HepG2 (cell line): ENCODE results near the gene CNTNAP1. TPM values are rescaled to one million over a fixed set of nuclear protein-coding genes. Genes with fewer than 3 reads are reported as not detected.

ENCODE experiments used
- ARHGAP35 ChIP-seq: sonication (generic); formaldehyde crosslinking; IDR thresholded peaks from 2 replicates; pipeline ENCODE4 v1.9.0; 2022; ENCODE audit warnings: mild to moderate bottlenecking, inconsistent platforms, moderate library complexity, missing genetic modification reagents, borderline replicate concordance
- CBFB ChIP-seq: sonication (generic); formaldehyde crosslinking; IDR thresholded peaks from 2 replicates; pipeline ENCODE4 v1.4.0; 2020; ENCODE audit warnings: missing genetic modification reagents
- DR1 ChIP-seq: sonication (generic); formaldehyde crosslinking; IDR thresholded peaks from 2 replicates; pipeline ENCODE4 v1.8.0; 2021; ENCODE audit warnings: mild to moderate bottlenecking, missing genetic modification reagents, inconsistent platforms
- ELF4 ChIP-seq: sonication (generic); formaldehyde crosslinking; IDR thresholded peaks from 2 replicates; pipeline ENCODE4 v1.5.0; 2020; ENCODE audit warnings: missing genetic modification reagents, mild to moderate bottlenecking, moderate library complexity, borderline replicate concordance
- ETV6 ChIP-seq: sonication (generic); formaldehyde crosslinking; conservative IDR thresholded peaks from 2 replicates; pipeline ENCODE4 v1.4.0; 2020; ENCODE audit warnings: missing genetic modification reagents
- IRF2 ChIP-seq: IDR thresholded peaks from 2 replicates; pipeline ENCODE4 v1.6.1; 2018; ENCODE audit warnings: missing genetic modification reagents, missing compliant biosample characterization
- ISL2 ChIP-seq: sonication (generic); formaldehyde crosslinking; IDR thresholded peaks from 2 replicates; pipeline ENCODE4 v1.5.0; 2020; ENCODE audit warnings: missing genetic modification reagents
- ISX ChIP-seq: sonication (generic); formaldehyde crosslinking; conservative IDR thresholded peaks from 2 replicates; pipeline ENCODE4 v1.5.0; 2020; ENCODE audit warnings: missing genetic modification reagents
- RBM22 ChIP-seq: fragments of 200-400 bp; formaldehyde crosslinking; optimal IDR thresholded peaks from 2 replicates; pipeline ENCODE3; 2017; ENCODE audit warnings: mild to moderate bottlenecking, low read length, moderate library complexity
- SKI ChIP-seq: fragments of 450-650 bp; IDR thresholded peaks from one replicate; pipeline ENCODE4 v1.6.1; 2018; ENCODE audit warnings: mild to moderate bottlenecking; ENCODE audit not compliant: partially characterized antibody
- SOX13 ChIP-seq, 3 experiments: fragments of 450-650 bp in 1 of 3; sonication (generic) in 1 of 3; formaldehyde crosslinking in 1 of 3; IDR thresholded peaks in 2 of 3; conservative IDR thresholded peaks in 1 of 3; 2 replicates each; pipeline versions ENCODE4 v1.5.0 to v1.6.1; 2016 to 2020; ENCODE audit warnings: antibody characterized with exemption in 1 of 3, mild to moderate bottlenecking in 1 of 3, missing compliant biosample characterization in 1 of 3, missing genetic modification reagents in 1 of 3, moderate library complexity in 1 of 3
- SP2 ChIP-seq: sonication (generic); formaldehyde crosslinking; IDR thresholded peaks from 2 replicates; pipeline ENCODE4 v1.5.1; 2020; ENCODE audit warnings: mild to moderate bottlenecking, missing genetic modification reagents
- ZBTB42 ChIP-seq: sonication (generic); formaldehyde crosslinking; IDR thresholded peaks from 2 replicates; pipeline ENCODE4 v1.5.0; 2020; ENCODE audit warnings: mild to moderate bottlenecking, missing genetic modification reagents
- ZKSCAN5 ChIP-seq: sonication (generic); formaldehyde crosslinking; IDR thresholded peaks from 2 replicates; pipeline ENCODE4 v1.5.1; 2020; ENCODE audit warnings: mild to moderate bottlenecking, missing genetic modification reagents
- ZNF224 ChIP-seq: sonication (generic); formaldehyde crosslinking; IDR thresholded peaks from 2 replicates; pipeline ENCODE4 v1.5.0; 2020; ENCODE audit warnings: mild to moderate bottlenecking, missing genetic modification reagents
- ZNF24 ChIP-seq: fragments of 450-650 bp; IDR thresholded peaks from 2 replicates; pipeline ENCODE4 v1.6.1; 2017; ENCODE audit warnings: antibody characterized with exemption, mild to moderate bottlenecking
- ZNF557 ChIP-seq: sonication (generic); formaldehyde crosslinking; IDR thresholded peaks from 2 replicates; pipeline ENCODE4 v1.4.0; 2020; ENCODE audit warnings: missing genetic modification reagents
- ZNF782 ChIP-seq: sonication (generic); formaldehyde crosslinking; IDR thresholded peaks from 2 replicates; pipeline ENCODE4 v1.4.0; 2020; ENCODE audit warnings: missing genetic modification reagents, mild to moderate bottlenecking, borderline replicate concordance
- polyA plus RNA-seq, 8 experiments: library from polyadenylated mRNA; depleted of rRNA in 3 of 8; stranded (reverse) in 7 of 8; unstranded in 1 of 8; fragments of >200 nt; fragmentation: Illumina TruSeq in 4 of 8; extraction: Trizol in 4 of 8; gene quantifications; 2 replicates each; pipeline versions ENCODE4 v1.2.1 to v1.2.3, GENCODE V29; 2011 to 2016; ENCODE audit warnings: low read depth in 4 of 8, missing spikeins in 1 of 8, mixed read lengths in 1 of 8; ENCODE audit not compliant: insufficient read depth in 1 of 8
- total RNA-seq, 5 experiments: library from RNA; depleted of rRNA; stranded (reverse); fragments of >200 nt; fragmentation: Illumina TruSeq; extraction: Trizol; gene quantifications; 2 replicates each; pipeline ENCODE4 v1.2.3, GENCODE V29; 2016; ENCODE audit warnings: low read depth in 1 of 5
- TF ChIP-seq, protein P1 (sequence below): sonication (generic); formaldehyde crosslinking; IDR thresholded peaks from 2 replicates; pipeline ENCODE4 v1.5.0; 2020; ENCODE audit warnings: mild to moderate bottlenecking, low read depth, missing genetic modification reagents, borderline replicate concordance
- TF ChIP-seq, protein P2 (sequence below): sonication (generic); formaldehyde crosslinking; IDR thresholded peaks from 2 replicates; pipeline ENCODE4 v1.5.1; 2020; ENCODE audit warnings: mild to moderate bottlenecking, missing genetic modification reagents, borderline replicate concordance
- TF ChIP-seq, protein P3 (sequence below): sonication (generic); formaldehyde crosslinking; IDR thresholded peaks from 2 replicates; pipeline ENCODE4 v1.4.0; 2020; ENCODE audit warnings: mild to moderate bottlenecking, missing genetic modification reagents
- TF ChIP-seq, protein P4 (sequence below): sonication (generic); formaldehyde crosslinking; IDR thresholded peaks from 2 replicates; pipeline ENCODE4 v1.9.0; 2022; ENCODE audit warnings: missing genetic modification reagents, mild to moderate bottlenecking, borderline replicate concordance
- TF ChIP-seq, protein P5 (sequence below): IDR thresholded peaks from 2 replicates; pipeline ENCODE4 v1.6.1; 2016

Gene CNTNAP1
- total and polyA plus RNA-seq, 2 of the 13 experiments (the other 11 are each of a cell fraction or from before 2014, with no cell fraction given), result 4.5 to 7.7 TPM

DNA sequence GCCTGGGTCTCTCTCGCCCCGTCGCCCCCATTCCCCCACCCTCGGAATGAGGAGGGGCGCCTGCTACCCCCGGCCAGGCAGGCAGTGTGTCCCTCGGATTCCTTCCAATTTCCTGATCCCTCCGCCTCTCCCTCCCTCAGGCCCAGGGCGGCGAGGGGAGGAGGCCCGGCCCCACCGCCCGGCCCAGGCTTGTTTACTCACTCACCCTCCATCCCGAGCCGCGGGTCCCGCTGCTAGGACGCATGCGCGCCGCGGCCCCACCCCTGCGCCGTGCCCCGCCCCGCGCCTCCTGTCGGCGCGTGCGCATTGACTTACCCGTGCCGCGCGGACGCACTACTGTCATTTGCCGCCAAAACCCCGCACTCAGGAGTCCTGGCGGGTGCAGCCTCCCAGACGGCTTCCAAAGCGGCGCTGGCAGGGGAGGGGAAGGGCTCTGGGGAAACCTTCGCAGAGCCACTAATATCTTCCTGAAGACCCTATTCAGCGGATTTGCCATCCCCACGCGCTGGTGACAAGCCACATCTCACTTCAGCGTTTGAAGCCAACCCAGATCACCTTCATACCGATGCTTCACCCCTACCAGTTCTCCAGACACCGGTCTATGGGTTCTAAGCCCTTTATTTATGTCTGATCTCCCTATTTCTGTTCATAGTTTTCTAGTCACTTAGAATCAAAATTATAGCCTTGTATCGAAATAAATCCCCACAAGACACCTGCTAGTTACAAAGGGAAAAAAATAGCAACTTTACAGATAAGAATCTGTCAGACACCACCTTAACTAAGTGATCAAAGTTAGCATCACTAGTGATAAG is 62.7 kb downstream of the CNTNAP1 start, which contains the start of gene EZH1 (continued):
- TF ChIP-seq, protein P1, sequence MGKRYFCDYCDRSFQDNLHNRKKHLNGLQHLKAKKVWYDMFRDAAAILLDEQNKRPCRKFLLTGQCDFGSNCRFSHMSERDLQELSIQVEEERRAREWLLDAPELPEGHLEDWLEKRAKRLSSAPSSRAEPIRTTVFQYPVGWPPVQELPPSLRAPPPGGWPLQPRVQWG (CRISPR knock-in tag), result no peak
- TF ChIP-seq IRF2 (CRISPR knock-in tag) (peak; percentile 39; the same call in 1 of the 2 replicates), SOX13 (IDR thresholded peaks at IDR 0.05) (no peak), SOX13 (CRISPR knock-in tag; conservative IDR thresholded peaks at IDR 0.05 in 1 of 2, IDR thresholded peaks at IDR 0.05 in 1 of 2) (no peak), ZBTB42 (CRISPR knock-in tag) (peak; percentile 71; the same call in 1 of the 2 replicates), CBFB (CRISPR knock-in tag) (peak; percentile 65; the same call in 1 of the 2 replicates), ZNF782 (CRISPR knock-in tag) (peak; percentile 60), ETV6 (CRISPR knock-in tag) (peak; percentile 81), ELF4 (CRISPR knock-in tag) (no peak), ZNF224 (CRISPR knock-in tag) (peak; percentile 90; the same call in 1 of the 2 replicates), ZNF557 (0 out of 2 replicates have a peak, but pooled peaks have one; percentile 95), SP2 (CRISPR knock-in tag) (peak; percentile 53; the same call in 1 of the 2 replicates), ISX (CRISPR knock-in tag) (peak; percentile 64; the same call in 1 of the 2 replicates), ISL2 (0 out of 2 replicates have a peak, but pooled peaks have one; percentile 61), SKI (peak; percentile 16), ZNF24 (no peak), ZKSCAN5 (no peak), RBM22 (no peak), ARHGAP35 (CRISPR knock-in tag) (peak; percentile 93), DR1 (CRISPR knock-in tag) (peak; percentile 58)
- TF ChIP-seq, protein P2, sequence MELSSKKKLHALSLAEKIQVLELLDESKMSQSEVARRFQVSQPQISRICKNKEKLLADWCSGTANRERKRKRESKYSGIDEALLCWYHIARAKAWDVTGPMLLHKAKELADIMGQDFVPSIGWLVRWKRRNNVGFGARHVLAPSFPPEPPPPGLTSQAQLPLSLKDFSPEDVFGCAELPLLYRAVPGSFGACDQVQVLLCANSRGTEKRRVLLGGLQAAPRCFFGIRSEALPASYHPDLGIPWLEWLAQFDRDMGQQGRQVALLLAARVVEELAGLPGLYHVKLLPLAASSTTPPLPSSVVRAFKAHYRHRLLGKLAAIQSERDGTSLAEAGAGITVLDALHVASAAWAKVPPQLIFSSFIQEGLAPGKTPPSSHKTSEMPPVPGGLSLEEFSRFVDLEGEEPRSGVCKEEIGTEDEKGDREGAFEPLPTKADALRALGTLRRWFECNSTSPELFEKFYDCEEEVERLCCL (CRISPR knock-in tag), result no peak
- TF ChIP-seq, protein P3, sequence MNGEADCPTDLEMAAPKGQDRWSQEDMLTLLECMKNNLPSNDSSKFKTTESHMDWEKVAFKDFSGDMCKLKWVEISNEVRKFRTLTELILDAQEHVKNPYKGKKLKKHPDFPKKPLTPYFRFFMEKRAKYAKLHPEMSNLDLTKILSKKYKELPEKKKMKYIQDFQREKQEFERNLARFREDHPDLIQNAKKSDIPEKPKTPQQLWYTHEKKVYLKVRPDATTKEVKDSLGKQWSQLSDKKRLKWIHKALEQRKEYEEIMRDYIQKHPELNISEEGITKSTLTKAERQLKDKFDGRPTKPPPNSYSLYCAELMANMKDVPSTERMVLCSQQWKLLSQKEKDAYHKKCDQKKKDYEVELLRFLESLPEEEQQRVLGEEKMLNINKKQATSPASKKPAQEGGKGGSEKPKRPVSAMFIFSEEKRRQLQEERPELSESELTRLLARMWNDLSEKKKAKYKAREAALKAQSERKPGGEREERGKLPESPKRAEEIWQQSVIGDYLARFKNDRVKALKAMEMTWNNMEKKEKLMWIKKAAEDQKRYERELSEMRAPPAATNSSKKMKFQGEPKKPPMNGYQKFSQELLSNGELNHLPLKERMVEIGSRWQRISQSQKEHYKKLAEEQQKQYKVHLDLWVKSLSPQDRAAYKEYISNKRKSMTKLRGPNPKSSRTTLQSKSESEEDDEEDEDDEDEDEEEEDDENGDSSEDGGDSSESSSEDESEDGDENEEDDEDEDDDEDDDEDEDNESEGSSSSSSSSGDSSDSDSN (CRISPR knock-in tag), result no peak; the same call in 1 of the 2 replicates
- TF ChIP-seq, protein P4, sequence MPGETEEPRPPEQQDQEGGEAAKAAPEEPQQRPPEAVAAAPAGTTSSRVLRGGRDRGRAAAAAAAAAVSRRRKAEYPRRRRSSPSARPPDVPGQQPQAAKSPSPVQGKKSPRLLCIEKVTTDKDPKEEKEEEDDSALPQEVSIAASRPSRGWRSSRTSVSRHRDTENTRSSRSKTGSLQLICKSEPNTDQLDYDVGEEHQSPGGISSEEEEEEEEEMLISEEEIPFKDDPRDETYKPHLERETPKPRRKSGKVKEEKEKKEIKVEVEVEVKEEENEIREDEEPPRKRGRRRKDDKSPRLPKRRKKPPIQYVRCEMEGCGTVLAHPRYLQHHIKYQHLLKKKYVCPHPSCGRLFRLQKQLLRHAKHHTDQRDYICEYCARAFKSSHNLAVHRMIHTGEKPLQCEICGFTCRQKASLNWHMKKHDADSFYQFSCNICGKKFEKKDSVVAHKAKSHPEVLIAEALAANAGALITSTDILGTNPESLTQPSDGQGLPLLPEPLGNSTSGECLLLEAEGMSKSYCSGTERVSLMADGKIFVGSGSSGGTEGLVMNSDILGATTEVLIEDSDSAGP (CRISPR knock-in tag), result peak; percentile 64
- TF ChIP-seq, protein P5, sequence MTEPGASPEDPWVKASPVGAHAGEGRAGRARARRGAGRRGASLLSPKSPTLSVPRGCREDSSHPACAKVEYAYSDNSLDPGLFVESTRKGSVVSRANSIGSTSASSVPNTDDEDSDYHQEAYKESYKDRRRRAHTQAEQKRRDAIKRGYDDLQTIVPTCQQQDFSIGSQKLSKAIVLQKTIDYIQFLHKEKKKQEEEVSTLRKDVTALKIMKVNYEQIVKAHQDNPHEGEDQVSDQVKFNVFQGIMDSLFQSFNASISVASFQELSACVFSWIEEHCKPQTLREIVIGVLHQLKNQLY (CRISPR knock-in tag), result peak; percentile 46; the same call in 1 of the 2 replicates
